ENCODE measurements around the gene CEND1. TPM values are rescaled to one million over a fixed set of nuclear protein-coding genes. Genes with fewer than 3 reads are reported as not detected.

The CEND1 gene
- total RNA-seq, 1 donor from 2014 or later: 2.0 TPM

DNA sequence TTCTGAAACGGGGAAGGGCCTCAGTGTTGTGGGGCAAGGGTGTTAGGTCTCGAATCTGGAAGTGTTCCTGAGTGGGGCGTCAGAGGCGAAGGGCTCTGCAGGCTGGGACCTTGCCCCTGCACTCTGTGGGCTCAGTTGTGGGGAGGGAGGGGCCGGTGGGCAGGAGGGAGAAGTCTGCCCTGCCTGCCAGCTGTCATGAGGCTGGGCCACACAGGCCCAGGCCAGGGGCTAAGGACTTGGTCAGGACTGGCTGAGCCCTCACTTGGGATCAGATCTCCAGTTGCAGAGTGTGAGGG lies 38.0 kb upstream of the CEND1 start, which contains the start of gene CRACR2B:
CRACR2B (plus strand) TSS at position 23 of the 296 bp plus-strand sequence. CDS start 689 bp downstream, outside the sequence.
- intact Hi-C loops (cut with micrococcal nuclease): no loop called here

DNA sequence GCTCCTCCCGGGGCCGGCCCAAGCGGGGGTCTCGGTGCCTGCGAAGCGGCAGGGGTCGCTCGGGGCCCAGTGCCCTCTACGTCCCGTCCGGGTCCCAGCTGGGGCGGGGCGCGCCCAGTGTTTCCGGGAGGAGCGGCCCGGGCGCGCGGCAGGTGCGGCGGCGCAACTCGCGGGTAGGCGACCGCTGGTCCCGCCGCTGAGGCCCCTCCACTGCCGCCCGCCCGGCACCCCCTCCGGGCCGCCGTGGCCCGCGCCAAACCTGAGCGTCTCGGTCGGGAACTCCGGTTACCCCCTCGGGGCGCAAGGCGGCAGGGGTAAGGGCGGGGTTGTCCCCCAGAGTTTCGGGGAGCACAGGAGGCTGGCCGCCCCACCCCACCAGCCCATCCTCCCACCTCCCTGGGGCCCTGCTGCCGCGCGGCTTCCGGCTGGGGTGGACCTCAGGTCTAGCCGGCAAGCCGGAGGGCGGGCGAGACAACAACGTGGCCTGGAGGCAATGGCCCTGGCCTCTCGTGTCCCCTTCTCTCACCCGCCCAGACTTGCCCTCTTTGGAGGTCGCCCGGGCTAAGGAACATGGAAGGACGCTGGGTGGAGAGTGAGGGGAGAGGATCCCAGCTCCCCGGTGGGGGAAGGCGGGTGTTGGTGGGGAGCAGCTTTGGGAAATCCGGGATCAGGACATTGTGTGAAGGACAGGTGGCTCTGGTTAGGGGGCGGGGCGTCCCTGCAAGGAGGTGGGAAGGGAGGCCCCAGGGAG lies 37.4 kb upstream of the CEND1 start:
- intact Hi-C loops (cut with micrococcal nuclease): no loop called here

DNA sequence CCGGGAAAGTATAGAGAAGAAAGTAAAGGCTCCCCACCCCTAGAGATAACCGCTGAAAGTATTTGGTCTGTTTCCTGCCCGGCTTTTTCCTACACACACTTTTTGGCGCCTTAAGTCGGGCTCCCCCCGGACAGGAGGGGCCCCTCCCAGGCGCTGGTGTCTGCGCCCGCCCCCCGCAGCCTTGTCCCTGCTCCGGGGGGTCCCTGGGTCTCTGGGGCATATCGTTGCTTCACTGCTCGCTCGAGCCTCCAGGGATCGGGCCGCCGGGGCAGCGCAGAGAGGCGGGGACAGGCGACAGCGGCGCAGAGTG lies 36.9 kb upstream of the CEND1 start:
- intact Hi-C loops (cut with micrococcal nuclease): no loop called here

DNA sequence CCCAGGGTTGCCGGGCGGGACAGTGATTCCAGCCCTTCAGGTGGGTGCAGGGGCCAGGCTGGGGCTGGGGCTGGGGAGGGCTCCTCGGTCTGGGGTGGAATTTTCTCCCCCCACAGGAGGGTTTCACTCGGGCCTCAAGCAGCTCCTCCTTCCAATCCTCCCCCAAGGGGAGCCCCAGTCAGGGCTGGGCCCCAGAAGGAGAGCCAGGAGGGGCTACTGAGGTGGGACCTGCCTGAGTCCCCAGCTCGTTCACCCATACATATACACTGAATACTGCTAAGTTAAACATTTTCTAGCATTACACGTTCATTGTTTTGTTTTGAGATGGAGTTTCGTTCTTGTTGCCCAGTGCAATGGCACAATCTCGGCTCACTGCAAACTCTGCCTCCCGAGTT lies 36.3 kb upstream of the CEND1 start:
- intact Hi-C loops (cut with micrococcal nuclease): no loop called here

DNA sequence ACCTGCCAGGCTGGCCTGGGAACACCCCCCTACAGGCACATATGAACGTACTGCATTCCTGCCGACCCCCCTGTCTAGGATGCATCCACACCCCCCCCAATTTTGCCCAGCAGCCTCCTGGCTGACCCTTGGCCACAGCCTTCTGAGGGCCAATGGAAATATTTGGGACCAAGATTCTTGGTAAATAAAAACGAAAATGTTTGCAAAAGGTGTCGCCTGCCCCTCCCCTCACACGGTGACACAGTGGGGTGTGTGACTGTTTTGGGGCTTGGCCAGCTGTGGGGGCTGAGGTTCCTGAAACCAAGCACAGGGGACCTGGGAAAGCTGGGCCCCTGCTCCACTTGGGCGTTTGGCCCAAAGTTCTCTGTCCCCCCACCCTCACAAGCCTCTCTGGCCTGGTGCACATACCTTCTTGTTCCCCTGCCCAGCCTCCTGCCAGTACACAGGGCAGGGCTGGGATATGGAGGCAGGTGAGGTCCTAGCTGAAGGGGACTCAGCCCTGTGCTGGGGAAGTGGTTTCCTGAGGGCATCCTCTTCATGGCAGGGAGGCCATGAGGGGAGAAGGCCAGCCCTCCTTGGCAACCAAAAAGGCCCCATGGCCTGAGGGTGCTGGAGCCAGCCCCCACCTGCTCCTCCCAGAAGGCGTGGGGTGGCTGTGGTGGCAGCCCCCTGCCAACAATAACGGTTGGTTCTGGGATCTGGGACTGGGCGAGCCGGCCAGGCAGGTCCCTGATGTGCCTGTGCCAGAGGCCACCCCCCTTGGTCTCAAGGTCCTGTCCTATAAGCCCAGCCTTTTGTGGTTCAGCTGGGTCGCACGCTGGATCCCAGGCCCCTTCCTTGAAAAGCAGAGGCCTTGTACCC lies 35.7 kb upstream of the CEND1 start:
- intact Hi-C loops (cut with micrococcal nuclease): no loop called here

DNA sequence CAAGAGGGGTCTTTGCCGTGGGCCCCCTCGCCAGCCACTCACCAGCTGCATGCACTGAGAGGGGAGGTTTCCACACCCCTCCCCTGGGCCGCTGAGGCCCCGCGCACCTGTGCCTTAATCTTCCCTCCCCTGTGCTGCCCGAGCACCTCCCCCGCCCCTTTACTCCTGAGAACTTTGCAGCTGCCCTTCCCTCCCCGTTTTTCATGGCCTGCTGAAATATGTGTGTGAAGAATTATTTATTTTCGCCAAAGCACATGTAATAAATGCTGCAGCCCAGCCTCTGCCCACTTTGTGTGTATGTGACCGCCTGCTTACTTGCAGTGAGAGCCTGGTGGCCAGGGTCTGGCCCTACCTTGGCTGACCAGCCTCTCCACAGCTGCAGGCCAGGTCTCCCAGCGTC lies 35.1 kb upstream of the CEND1 start:
- intact Hi-C loops (cut with micrococcal nuclease): no loop called here

DNA sequence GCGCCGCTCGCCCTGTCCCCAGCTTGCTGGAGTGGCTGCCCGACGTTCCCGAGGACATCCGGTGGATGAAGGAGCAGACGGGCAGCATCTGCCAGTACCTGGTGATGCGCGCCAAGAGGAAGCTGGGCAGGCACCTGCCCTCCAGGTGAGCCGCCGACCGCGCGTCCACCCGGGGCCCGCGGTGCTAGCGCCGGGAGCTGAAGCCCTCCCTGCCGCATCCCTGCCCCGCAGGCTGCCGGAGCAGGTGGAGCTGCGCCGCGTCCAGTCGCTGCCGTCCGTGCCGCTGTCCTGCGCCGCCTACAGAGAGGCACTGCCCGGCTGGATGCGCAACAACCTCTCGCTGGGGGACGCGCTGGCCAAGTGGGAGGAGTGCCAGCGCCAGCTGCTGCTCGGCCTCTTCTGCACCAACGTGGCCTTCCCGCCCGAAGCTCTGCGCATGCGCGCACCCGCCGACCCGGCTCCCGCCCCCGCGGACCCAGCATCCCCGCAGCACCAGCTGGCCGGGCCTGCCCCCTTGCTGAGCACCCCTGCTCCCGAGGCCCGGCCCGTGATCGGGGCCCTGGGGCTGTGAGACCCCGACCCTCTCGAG lies 34.5 kb upstream of the CEND1 start:
- intact Hi-C loops (cut with micrococcal nuclease): no loop called here

DNA sequence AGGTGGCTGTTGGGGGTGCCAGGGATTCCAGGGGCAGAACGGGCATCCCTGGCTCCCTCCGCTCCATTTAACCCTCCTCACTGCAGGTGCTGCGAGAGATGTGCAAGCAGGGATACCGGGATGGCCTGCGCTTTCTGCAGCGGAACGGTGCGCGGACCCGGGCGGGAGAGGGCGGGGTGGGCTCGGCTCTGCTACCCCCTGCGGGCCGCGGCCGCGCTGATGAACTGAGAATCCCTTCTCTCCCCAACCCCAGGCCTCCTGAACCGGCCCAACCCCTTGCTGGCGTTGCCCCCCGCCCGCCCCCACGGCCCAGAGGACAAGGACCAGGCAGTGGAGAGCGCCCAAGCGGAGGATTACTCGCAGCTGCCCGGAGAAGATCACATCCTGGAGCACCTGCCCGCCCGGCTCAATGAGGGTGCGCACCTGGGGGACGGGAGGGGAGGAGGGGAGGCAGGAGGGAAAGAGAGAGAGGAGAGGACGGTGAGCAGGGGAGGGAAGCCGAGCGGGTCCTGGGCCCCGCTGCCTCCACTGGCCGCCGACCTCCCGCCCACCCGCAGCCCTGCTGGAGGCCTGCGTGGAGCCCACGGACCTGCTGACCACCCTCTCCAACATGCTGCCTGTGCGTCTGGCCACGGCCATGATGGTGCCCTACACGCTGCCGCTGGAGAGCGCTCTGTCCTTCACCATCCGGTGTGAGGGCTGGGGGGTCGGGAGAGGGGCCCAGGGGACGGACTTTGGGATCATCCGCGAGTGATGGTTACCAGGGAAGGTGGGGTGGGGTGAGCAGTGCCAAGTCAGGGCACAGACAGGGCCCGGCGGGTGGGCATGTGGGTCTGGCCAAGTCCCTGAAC lies 33.8 kb upstream of the CEND1 start:
- intact Hi-C loops (cut with micrococcal nuclease): no loop called here

DNA sequence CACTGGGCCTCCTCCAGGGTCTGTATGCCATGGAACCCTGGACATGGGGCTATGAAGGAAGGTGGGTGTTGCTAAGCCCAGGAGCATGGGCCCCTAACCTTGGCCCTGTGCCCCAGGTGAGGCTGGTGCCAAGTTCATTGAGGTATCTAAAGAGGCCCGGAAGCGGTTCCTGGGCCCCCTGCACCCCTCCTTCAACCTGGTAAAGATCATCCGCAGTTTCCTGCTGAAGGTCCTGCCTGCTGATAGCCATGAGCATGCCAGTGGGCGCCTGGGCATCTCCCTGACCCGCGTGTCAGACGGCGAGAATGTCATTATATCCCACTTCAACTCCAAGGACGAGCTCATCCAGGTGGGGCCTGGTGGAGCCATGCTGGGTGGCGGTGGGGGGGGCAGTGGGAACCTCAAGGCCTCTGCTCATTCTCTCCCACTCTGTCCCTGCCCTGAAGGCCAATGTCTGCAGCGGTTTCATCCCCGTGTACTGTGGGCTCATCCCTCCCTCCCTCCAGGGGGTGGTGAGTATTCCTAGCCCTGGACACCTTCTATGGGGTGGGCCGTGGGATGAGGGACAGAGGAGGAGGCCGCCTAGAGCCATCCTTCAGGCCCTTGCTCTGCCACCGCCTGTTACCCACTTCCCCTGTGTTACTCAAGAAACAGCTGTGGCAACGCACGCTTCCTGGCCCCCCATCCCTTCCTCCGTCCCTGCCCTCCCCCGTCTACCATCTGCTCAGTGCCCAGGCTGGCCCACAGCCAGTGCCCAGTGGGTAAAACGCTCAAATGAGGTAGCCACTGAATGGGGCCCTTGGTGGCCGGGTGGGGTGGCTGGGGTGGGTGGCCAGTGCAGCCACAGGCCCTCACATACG lies 31.9 kb upstream of the CEND1 start:
- intact Hi-C loops (cut with micrococcal nuclease): loop anchor here (2.0 kb wide), 1 partner anchor 21 kb away; the partner anchor contains the start of genes POLR2L and TSPAN4

DNA sequence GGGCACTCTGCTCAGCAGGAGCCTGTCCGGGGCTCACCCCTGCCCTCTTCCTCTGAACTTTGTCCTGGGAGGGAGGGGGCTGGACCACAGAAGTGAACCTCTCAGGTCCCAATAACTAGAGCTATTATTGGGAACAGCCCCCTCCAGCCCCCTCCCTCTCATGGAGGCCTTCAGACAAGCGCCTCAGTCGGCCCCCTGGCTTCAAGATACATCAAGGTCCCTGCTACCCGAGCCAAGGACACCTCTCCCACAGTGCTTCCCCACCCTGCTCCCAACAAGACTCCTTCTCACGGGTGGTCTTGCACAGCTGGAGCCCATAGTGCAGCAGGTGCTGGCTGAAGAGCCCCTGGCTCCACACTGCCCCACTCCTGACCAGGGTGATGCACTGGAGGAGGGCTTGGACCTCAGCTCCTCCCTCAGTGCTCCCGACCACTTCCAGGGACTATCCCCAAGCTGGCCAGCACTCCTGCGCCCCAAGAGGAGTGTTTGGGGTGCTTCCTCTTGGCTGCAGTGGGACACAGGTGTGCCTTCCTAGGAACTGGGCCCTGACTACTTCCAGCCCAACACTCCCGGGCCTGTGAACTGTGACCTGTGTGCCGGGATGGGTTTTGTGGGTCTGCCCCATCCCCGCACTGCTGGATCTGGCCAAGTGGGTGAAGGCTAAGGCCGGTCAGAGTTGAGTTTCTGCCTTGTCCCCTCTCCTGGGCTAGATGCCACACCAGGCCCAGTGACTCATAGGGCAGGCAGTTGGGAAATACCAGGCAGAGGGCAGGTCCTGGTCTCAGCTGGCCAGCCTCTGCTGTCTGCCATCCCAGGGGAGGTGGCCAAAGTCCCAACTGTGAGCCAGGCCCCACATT lies 31.0 kb upstream of the CEND1 start:
- intact Hi-C loops (cut with micrococcal nuclease): loop anchor here (2.0 kb wide), 1 partner anchor 22 kb away; the partner anchor contains the start of genes POLR2L and TSPAN4

DNA sequence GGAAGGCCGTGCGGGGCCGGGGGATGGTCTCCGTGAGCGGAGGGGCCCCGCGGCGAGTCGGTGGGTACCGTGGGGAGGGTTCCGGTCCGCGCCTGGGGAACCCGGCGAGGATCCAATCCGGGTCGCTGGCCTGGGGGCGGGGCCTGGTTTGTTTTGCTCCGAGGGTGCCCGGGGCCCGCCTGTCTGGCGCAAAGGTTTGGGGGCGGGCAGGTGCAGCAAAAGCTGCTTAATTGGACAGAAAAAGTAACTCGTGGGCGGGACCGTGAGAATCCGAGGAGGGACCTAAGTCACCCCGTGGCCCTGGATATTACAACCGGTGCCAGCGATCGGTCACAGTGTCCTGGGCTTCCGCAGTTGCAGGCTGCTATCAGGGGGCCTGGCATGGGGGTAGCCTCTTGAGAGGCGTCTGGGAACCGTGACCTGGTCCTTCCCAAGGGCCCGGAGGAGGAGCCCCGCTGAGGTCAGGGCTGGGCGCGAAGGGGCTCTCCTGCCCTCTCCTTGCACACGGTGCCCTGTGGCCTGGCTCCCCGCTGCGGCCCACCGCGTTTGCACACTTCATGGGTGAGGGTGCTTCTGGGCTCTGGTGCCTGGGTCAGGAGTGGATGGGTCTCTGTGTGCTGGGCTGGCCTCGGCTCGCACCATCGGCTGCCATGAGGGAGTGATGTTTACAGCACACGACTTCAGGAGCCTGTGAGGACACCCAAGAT lies 30.2 kb upstream of the CEND1 start:
- intact Hi-C loops (cut with micrococcal nuclease): loop anchor here (1.0 to 2.0 kb wide), 3 partner anchors 10 to 23 kb away; partner anchors contain the start of genes POLR2L, RPLP2 and TSPAN4

DNA sequence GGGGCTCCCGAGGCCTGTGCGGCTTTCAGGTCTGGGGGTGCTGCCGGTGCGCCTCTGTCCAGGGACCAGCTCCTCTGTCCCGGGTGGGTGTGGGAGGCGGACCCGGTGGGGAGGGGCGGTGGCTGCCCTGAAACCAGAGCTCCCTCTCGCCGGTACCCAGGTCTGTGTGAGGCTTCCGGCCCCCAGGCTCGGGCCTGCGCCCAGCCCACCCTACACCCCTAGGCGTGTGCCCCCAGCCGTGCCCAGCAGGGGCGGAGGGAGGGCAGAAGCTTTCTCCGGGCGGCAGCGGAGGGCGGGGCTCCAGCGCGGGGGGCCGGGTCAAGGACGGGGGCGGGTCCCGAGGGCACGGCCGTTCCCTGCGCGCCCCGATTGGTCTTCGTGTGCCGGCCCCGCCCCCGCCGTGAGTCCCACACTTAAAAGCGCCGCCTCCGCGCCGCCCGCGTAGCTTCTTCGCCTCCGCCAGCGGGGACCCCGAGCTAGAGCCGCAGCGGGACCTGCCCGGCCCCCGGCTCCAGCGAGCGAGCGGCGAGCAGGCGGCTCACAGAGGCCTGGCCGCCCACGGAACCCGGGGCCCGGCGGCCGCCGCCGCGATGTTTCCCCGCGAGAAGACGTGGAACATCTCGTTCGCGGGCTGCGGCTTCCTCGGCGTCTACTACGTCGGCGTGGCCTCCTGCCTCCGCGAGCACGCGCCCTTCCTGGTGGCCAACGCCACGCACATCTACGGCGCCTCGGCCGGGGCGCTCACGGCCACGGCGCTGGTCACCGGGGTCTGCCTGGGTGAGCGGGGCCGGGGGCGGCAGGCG lies 29.4 kb upstream of the CEND1 start:
- intact Hi-C loops (cut with micrococcal nuclease): loop anchor here (1.0 kb wide), 2 partner anchors 10 to 11 kb away; partner anchors contain the start of gene RPLP2

DNA sequence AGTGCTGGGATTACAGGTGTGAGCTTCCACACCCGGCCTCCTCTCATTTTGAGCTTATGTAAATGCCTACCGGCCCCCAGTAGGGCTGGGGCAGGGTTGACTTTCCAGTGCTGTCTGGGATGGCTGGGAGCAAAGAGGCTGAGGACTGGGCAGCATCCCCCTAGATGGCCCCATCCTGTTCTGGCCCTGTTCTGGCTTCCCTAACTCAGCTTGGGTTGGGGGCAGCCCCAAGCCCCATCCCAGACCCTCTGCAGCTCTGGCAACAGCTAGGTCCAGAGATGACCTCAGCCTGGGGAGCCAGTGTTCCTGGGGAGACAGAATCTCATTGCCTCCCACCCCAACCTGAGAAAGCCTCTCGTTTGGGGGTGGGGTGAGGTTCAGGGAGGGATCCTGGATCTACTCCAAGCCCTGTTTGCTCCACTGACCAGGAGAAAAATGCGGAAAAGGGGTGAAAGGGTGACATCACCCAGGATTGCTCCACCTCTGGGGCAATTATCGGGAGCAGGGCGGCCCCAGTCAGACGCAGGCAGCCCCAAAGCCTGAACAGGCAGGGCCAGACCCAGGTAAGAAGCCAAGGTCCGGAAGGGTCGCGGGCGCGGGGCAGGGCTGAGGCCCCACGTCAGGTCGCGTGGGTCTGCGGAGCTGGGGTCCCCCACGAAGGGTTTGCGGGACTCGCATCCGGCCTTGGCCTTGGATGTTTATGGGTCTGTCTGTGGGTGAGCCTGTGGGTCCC lies 28.7 kb upstream of the CEND1 start, which contains the start of gene PNPLA2:
PNPLA2 (plus strand) TSS at position 519 of the 733 bp plus-strand sequence. CDS start 805 bp downstream, outside the sequence.
- intact Hi-C loops (cut with micrococcal nuclease): loop anchor here (1.0 kb wide), 2 partner anchors 9 to 12 kb away; partner anchors contain the start of gene RPLP2

DNA sequence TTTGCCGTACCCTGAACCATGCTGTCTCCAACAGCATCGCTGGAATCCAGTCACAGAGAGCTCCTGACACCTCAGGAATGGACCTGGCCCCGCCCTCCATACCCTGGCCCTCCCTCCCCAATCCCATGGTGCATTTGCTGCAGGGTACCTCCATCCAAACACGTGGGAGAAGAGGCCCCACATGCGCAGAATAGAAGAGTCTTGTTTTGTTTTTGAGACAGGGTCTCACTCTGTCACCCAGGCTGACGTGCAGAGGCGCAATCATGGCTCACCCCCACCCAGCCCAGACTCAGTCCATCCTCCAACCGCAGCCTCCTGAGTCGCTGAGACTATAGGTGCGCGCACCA lies 26.5 kb upstream of the CEND1 start:
- intact Hi-C loops (cut with micrococcal nuclease): no loop called here

DNA sequence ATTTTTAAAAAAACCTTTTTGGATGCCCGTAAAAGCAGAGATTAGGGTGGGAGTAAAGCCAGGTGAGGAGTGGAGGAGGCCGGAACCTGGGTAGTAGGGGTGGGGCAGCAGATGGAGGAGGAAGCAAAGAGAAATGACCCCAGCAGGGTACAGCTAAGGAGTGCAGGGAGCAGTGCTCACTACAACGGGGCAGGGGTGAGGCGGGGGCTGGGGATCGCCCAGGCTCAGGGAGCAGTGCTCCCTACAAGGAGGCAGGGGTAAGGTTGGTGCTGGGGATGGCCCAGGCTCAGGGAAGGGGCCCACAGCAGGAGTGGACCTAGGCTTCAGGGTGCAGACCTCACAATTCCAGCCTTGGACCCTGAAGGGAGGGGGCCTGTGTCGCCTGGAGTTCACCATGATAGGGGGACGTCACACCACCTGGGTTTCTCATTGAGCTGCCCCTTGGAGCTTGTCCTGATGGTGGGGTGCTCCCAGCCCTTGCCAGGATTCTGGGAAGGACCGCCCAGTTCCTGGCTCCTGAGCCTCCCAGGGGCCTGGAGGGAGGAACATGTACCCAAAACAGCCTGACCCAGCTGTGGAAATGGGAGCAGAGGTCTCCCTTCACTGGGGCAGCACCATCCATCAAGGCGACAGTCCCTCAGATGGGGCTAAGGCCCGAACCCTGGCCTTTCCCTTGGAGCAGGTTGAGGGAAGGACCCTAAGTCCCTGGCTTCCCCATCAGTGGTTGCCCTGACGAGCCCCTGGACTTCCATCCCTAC lies 26.0 kb upstream of the CEND1 start:
- intact Hi-C loops (cut with micrococcal nuclease): no loop called here

DNA sequence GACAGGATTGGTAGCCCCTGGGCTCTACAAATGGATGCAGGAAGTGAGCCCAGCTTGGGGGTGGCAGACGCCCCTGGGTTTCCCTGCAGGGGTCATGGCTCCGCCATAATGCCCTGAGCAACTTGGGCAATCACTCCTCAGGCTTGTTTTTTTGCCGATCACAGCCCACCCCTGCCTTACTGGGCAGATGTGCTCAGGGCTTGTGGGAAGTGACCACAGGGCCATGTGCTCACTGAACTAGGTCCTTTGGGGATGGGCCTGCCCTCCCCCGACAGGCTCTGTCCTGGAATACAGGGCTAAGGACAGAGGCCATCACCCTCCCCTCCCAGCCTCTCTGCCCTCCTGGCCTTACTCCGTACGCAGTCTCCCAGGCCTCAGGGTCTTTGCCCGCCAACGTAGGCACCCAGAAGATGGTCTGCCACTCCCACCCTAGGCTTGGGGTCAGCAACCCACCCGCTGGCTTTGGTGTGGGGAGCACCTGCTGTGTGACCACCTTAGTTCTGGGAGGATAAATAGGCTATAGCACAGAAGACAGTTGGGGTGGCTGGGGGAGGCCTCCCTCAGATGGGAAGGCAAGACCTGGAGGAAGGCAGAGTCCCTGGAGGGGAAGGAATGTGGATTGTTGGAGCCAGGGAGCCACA lies 23.7 kb upstream of the CEND1 start:
- intact Hi-C loops (cut with micrococcal nuclease): no loop called here
